Caco-2 (cell line): ENCODE measurements around the gene C6orf118. TPM values are rescaled to one million over a fixed set of nuclear protein-coding genes. Genes with fewer than 3 reads are reported as not detected.

Experiments
- BruUV-seq: library from RNA; stranded (reverse); fragments of 400-500 nt; replicated peaks from 2 replicates; lab custom pipeline; 2021; lab: Mats Ljungman, UMichigan
- CTCF ChIA-PET: fragments of 300-600 bp; sonication (Branson Sonifier 250); formaldehyde crosslinking; loops from one replicate; lab custom pipeline; 2022; ENCODE audit warnings: antibody characterized with exemption; lab: Charles Lee
- POLR2A ChIA-PET: fragments of 300-600 bp; sonication (Branson Sonifier 250); formaldehyde crosslinking; loops from one replicate; lab custom pipeline; 2022; ENCODE audit warnings: antibody characterized with exemption; lab: Charles Lee
- DNase-seq, 2 experiments: peaks; one replicate each; pipeline versions ENCODE4 v3.0.0 to v3.0.0-alpha.2; 2020 to 2022
- H3K27me3 ChIP-seq: replicated peaks from 2 replicates; pipeline ENCODE4 v1.6.0; 2011; ENCODE audit warnings: low read length; ENCODE audit not compliant: control insufficient read depth, insufficient read depth
- H3K36me3 ChIP-seq: 2 replicates; pipeline ENCODE4 v1.5.1; 2011; ENCODE audit warnings: low read length; ENCODE audit not compliant: control insufficient read depth, insufficient read depth
- H3K4me1 ChIP-seq: fragments of 250-450 bp; sonication (Bioruptor Pico); 2 replicates; pipeline ENCODE4 v1.5.1; 2020; ENCODE audit warnings: mild to moderate bottlenecking
- H3K4me3 ChIP-seq: 2 replicates; pipeline ENCODE4 v1.5.1; 2011; ENCODE audit warnings: low read depth, mild to moderate bottlenecking, control low read depth, low read length
- H3K9me3 ChIP-seq: fragments of 250-450 bp; sonication (Bioruptor Pico); 2 replicates; pipeline ENCODE4 v1.5.1; 2020; ENCODE audit warnings: mild to moderate bottlenecking, moderate library complexity
- H3K27ac Mint-ChIP-seq: one replicate; pipeline ENCODE4 v1.8.0; 2022; ENCODE audit warnings: mixed read lengths; ENCODE audit not compliant: unreplicated experiment
- H3K27me3 Mint-ChIP-seq: one replicate; pipeline ENCODE4 v1.8.0; 2022; ENCODE audit warnings: mixed read lengths; ENCODE audit not compliant: insufficient read depth, unreplicated experiment
- H3K36me3 Mint-ChIP-seq: one replicate; pipeline ENCODE4 v1.8.0; 2022; ENCODE audit warnings: mild to moderate bottlenecking, mixed read lengths; ENCODE audit not compliant: insufficient read depth, unreplicated experiment
- H3K4me1 Mint-ChIP-seq: one replicate; pipeline ENCODE4 v1.8.0; 2022; ENCODE audit warnings: low read depth, mixed read lengths; ENCODE audit not compliant: unreplicated experiment
- H3K4me3 Mint-ChIP-seq: one replicate; pipeline ENCODE4 v1.8.0; 2022; ENCODE audit warnings: mild to moderate bottlenecking, moderate library complexity, mixed read lengths; ENCODE audit not compliant: unreplicated experiment
- H3K9me3 Mint-ChIP-seq: one replicate; pipeline ENCODE4 v1.8.0; 2022; ENCODE audit warnings: mixed read lengths; ENCODE audit not compliant: unreplicated experiment
- intact Hi-C: fragments of 100-400 bp; cut with micrococcal nuclease; formaldehyde crosslinking; loops from one replicate; pipeline ENCODE4 v1.10.0; 2022; ENCODE audit not compliant: unreplicated experiment
- total RNA-seq: library from RNA; stranded (reverse); gene quantifications from 2 replicates; pipeline ENCODE4 v1.2.3, GENCODE V29; 2022
- TF ChIP-seq, protein P1 (sequence below), 2 experiments: fragments of 200-600 bp in 1 of 2; IDR thresholded peaks; 1 replicate in 1 of 2; 2 replicates in 1 of 2; pipeline versions ENCODE4 v1.5.1 to v1.8.0; 2011 to 2022; ENCODE audit warnings: antibody characterized with exemption in 1 of 2, control low read depth in 1 of 2, inconsistent platforms in 1 of 2, low read depth in 1 of 2, low read length in 1 of 2, mild to moderate bottlenecking in 1 of 2, moderate library complexity in 1 of 2; ENCODE audit not compliant: insufficient read depth in 1 of 2, severe bottlenecking in 1 of 2, unreplicated experiment in 1 of 2

The C6orf118 gene
- total RNA-seq, 1 experiment from 2014 or later = not detected

DNA sequence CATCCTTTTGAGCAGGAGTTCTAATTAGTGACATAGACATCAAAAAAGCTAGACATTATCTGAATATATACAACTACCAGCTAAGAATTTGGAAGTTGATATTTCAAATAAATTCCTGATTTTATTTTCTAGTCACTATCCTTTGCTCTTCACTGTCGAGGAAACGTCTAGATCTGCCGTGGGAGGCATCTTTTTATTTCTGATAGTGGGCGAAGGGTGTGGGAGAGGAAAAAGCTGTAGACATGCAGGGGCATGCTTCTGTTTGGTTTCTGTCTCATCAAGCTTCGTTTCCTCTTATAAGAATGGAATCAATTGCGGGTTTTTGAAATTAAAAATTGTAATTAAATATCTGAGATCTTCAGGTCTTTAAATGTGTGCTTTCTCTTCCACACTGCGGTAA is 16.2 kb upstream of the C6orf118 start:
- Mint-ChIP-seq H3K4me1 (no peaks in the 10 kb centered on the region), H3K4me3 (no peak overlapping the region)
- peaks cover 3% of the 10 kb centered on the region for H3K9me3 ChIP-seq

DNA sequence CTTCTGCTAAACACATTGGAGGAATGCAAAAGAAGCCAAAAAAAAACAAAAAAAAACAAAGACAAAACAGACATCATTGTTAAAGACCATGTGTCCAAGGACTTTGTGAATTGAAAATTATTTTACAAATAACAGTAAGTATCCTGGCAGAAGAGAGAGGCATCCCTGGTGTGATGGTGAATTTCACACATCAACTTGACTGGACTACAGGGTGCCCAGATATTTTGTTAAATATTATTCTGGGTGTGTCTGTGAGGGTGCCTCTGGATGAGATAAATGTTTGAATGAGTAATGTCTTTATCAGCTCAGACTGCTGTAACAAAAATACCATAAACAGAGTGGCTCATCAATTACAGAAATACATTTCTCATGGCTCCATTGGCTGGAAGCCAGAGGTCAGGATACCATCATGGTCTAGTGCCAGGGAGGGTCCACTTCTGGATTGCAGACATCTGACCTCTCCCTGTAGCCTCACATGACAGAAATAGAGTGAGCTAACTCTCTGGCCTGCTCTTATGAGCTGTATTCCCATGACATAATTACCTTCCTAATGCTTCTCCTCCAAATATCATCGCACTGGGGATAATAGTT is 12.2 kb upstream of the C6orf118 start:
- no peak for DNase-seq
- TF ChIP-seq, protein P1, sequence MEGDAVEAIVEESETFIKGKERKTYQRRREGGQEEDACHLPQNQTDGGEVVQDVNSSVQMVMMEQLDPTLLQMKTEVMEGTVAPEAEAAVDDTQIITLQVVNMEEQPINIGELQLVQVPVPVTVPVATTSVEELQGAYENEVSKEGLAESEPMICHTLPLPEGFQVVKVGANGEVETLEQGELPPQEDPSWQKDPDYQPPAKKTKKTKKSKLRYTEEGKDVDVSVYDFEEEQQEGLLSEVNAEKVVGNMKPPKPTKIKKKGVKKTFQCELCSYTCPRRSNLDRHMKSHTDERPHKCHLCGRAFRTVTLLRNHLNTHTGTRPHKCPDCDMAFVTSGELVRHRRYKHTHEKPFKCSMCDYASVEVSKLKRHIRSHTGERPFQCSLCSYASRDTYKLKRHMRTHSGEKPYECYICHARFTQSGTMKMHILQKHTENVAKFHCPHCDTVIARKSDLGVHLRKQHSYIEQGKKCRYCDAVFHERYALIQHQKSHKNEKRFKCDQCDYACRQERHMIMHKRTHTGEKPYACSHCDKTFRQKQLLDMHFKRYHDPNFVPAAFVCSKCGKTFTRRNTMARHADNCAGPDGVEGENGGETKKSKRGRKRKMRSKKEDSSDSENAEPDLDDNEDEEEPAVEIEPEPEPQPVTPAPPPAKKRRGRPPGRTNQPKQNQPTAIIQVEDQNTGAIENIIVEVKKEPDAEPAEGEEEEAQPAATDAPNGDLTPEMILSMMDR (IDR thresholded peaks at IDR 0.05; ENCODE audit: insufficient read depth in 1 of 2, low read depth in 1 of 2, low read length in 1 of 2, severe bottlenecking in 1 of 2, unreplicated experiment in 1 of 2) = no peak
- Mint-ChIP-seq H3K9me3 (peaks cover 20% of the 10 kb centered on the region), H3K27ac (no peak overlapping the region), H3K36me3 (no peaks in the 10 kb centered on the region), H3K4me1 (no peaks in the 10 kb centered on the region), H3K27me3 (no peaks in the 10 kb centered on the region), H3K4me3 (no peak overlapping the region)
- H3K9me3 ChIP-seq = peaks cover 3% of the 10 kb centered on the region
- no peaks in the 10 kb centered on the region for H3K36me3 ChIP-seq
- no peaks in the 10 kb centered on the region for H3K4me1 ChIP-seq
- BruUV-seq = no TSS peak
- ChIA-PET CTCF (no interaction called here), POLR2A (no interaction called here)
- no peaks in the 10 kb centered on the region for H3K27me3 ChIP-seq
- no peak overlapping the region for H3K4me3 ChIP-seq
- intact Hi-C loops = no loop called here

More for the DNA sequence above, 16.2 kb upstream of the C6orf118 start:
- intact Hi-C loops = no loop called here
- H3K4me1 ChIP-seq = no peaks in the 10 kb centered on the region
- POLR2A ChIA-PET = no interaction called here
- H3K27me3 ChIP-seq = no peaks in the 10 kb centered on the region
- no peaks in the 10 kb centered on the region for H3K36me3 Mint-ChIP-seq
- H3K4me3 ChIP-seq = no peak overlapping the region
- CTCF ChIA-PET = no interaction called here
- no peak for DNase-seq
- no TSS peak for BruUV-seq
- H3K27me3 Mint-ChIP-seq = no peaks in the 10 kb centered on the region
- H3K27ac Mint-ChIP-seq = no peak overlapping the region
- H3K9me3 Mint-ChIP-seq = peaks cover 20% of the 10 kb centered on the region
- TF ChIP-seq, protein P1 (IDR thresholded peaks at IDR 0.05; ENCODE audit: insufficient read depth in 1 of 2, low read depth in 1 of 2, low read length in 1 of 2, severe bottlenecking in 1 of 2, unreplicated experiment in 1 of 2) = no peak
- H3K36me3 ChIP-seq = no peaks in the 10 kb centered on the region

DNA sequence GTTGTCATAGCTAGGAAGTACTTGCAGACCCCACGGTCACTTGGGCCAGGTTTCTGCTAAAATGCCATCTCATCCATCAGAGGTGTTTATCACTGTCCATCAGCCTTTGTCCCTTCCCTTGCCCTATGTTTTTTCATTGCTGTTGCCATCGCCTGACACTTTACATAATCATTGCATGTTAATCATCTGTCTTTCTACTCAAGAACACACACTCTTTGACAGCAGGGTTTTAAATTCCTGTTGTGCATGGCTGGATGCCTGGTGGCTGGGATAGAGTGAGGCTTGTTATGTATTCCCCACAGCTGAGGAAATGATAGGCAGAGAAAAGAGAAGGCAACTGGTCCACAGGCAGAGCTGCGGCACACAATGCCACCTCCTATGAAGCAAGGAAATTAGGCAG is 11.7 kb upstream of the C6orf118 start:
- Mint-ChIP-seq H3K27ac (no peak overlapping the region), H3K27me3 (no peaks in the 10 kb centered on the region), H3K4me3 (no peak overlapping the region), H3K4me1 (no peaks in the 10 kb centered on the region), H3K9me3 (peaks cover 20% of the 10 kb centered on the region), H3K36me3 (no peaks in the 10 kb centered on the region)
- Histone ChIP-seq H3K27me3 (no peaks in the 10 kb centered on the region), H3K4me3 (no peak overlapping the region), H3K9me3 (peaks cover 3% of the 10 kb centered on the region), H3K36me3 (no peaks in the 10 kb centered on the region), H3K4me1 (no peaks in the 10 kb centered on the region)
- DNase-seq = no peak
- ChIA-PET CTCF (no interaction called here), POLR2A (no interaction called here)
- intact Hi-C loops = no loop called here
- BruUV-seq = no TSS peak
- TF ChIP-seq, protein P1 (IDR thresholded peaks at IDR 0.05; ENCODE audit: insufficient read depth in 1 of 2, low read depth in 1 of 2, low read length in 1 of 2, severe bottlenecking in 1 of 2, unreplicated experiment in 1 of 2) = no peak
